NCI-H2171 treated with DMSO at 0.1 percent for 48 hours (cell line): Measurements from ENCODE around the gene MAGEA12.
"Not testable (repeated sequence)": the region's sequence is repeated elsewhere in the genome, so short reads cannot be mapped to it uniquely, and the experiment has no call there.

ENCODE experiments used
- DNase-seq: peaks from one replicate; lab custom pipeline; 2025; lab: John Stamatoyannopoulos, UW

Gene MAGEA12

GRCh38 chrX:152733261-152733975 lies at the start of gene MAGEA12, which contains the start of gene CSAG1:
Gene MAGEA12, plus strand, starts transcription at chrX:152733757. Its CDS starts 2,405 bp downstream, at chrX:152736162.
Gene CSAG1, minus strand, starts transcription at chrX:152733721. Its CDS starts 1,261 bp downstream, at chrX:152732460.
- DNase-seq, result no peak

- not testable (repeated sequence) for DNase-seq
Measured at GRCh38 chrX:152697952-152698931, 35.3 kb upstream of the MAGEA12 start, which contains the start of gene MAGEA3. Gene MAGEA3, plus strand, starts transcription at chrX:152698794. Its CDS starts 2,039 bp downstream, at chrX:152700833.

DNA sequence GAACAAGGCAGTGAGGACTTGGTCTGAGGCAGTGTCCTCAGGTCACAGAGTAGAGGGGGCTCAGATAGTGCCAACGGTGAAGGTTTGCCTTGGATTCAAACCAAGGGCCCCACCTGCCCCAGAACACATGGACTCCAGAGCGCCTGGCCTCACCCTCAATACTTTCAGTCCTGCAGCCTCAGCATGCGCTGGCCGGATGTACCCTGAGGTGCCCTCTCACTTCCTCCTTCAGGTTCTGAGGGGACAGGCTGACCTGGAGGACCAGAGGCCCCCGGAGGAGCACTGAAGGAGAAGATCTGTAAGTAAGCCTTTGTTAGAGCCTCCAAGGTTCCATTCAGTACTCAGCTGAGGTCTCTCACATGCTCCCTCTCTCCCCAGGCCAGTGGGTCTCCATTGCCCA lies 33.2 kb upstream of the MAGEA12 start:
- not testable (repeated sequence) for DNase-seq

- DNase-seq, result not testable (repeated sequence)
Measured at GRCh38 chrX:152706500-152706899, 27.1 kb upstream of the MAGEA12 start.

DNA sequence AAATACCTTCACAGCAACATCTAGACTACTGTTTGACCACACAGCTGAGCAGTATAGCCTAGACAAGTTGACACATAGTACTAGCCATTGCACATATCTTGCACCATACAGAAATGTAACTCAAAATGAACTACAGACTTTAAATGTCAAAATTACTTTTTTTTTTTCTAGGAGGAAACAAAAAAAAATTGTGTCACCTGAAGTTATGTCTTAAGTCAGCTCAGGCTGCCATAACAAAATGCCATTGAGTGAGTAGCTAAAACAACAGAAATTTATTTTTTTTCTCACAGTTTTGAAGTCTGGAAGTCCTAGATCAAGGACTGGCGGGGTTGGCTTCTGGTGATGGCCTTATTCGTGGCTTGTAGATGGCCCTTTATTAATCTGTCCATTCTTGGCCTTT lies 24.4 kb upstream of the MAGEA12 start, which contains the start of gene CSAG2:
Gene CSAG2, minus strand, starts transcription at position 101 of the 400 bp plus-strand sequence. CDS start 161 bp downstream, outside the sequence.
- DNase-seq, result not testable (repeated sequence)

DNA sequence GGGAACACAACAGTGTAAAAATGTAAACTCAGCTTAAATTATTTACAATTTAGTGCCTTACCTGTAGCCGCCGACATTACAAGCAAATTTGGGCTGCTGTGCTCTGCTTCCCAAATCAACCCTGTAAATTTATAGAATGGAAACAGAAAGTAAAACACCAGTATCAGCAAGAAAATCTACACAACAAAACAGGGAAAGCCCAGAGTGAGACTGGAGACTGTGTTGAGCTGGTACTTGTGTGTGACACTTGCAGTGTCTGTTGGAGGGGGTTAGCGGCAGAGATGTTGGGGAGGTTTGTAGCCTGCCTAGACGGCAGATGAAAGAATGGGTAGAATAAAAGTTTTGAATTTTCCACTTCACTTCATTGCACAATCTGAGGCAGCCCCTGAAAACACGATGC lies 20.4 kb upstream of the MAGEA12 start:
- DNase-seq, result not testable (repeated sequence)

DNA sequence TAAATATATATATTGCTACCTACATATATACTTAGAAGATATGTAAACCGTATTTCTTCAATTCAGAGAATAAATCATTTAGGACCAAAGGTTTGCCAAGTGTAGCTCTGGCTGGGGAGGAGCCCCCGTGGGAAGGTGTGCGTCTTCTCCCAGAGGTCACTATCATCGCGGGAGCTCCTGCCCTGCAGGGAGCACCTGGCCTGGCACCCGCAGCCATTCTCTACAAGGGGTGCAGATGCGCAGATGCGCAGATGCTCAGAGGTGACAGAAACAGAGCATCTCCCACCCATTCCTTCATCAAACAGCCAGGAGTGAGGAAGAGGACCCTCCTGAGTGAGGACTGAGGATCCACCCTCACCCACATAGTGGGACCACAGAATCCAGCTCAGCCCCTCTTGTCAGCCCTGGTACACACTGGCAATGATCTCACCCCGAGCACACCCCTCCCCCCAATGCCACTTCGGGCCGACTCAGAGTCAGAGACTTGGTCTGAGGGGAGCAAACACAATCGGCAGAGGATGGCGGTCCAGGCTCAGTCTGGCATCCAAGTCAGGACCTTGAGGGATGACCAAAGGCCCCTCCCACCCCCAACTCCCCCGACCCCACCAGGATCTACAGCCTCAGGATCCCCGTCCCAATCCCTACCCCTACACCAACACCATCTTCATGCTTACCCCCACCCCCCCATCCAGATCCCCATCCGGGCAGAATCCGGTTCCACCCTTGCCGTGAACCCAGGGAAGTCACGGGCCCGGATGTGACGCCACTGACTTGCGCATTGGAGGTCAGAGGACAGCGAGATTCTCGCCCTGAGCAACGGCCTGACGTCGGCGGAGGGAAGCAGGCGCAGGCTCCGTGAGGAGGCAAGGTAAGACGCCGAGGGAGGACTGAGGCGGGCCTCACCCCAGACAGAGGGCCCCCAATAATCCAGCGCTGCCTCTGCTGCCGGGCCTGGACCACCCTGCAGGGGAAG lies 19.5 kb upstream of the MAGEA12 start, which contains the start of gene MAGEA2B:
Gene MAGEA2B, plus strand, starts transcription at position 814 of the 973 bp plus-strand sequence. CDS start 2,479 bp downstream, outside the sequence.
- not testable (repeated sequence) for DNase-seq

DNA sequence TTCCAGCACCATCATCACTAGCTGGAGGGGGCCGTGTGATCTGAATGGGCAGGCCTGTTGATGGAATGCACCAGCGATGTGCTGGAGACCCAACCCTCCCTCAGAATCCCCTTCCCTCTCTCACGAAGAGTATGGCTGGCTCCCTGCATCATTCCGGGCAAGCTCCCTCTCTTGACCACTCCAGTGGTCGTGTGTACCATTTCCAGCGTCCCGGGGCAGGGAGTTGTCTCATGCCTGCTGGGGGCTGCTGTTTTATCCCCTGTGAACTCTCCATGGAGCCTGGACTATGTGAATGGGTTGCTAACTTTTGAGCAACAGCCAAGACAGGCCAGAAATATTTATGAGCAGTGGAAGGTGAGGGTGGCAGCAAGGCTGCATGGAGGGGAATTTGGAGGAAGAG lies 8.1 kb upstream of the MAGEA12 start:
- DNase-seq, result no peak

- not testable (repeated sequence) for DNase-seq
Measured at GRCh38 chrX:152734143-152734858, 744 bp downstream of the MAGEA12 start.

DNA sequence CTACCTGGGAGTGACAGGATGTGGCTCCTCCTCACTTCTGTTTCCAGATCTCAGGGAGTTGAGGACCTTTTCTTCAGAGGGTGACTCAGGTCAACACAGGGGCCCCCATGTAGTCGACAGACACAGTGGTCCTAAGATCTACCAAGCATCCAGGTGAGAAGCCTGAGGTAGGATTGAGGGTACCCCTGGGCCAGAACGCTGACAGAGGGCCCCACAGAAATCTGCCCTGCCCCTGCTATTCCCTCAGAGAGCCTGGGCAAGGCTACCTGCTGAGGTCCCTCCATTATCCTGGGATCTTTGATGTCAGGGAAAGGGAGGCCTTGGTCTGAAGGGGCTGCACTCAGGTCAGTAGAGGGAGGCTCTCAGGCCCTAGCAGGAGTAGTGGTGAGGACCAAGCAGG lies 1.5 kb downstream of the MAGEA12 start:
- DNase-seq, result no peak

GRCh38 chrX:152735860-152736511 lies 2.4 kb downstream of the MAGEA12 start:
- no peak for DNase-seq

GRCh38 chrX:152736528-152736927 lies 3.0 kb downstream of the MAGEA12 start:
- DNase-seq, result not testable (repeated sequence)

DNA sequence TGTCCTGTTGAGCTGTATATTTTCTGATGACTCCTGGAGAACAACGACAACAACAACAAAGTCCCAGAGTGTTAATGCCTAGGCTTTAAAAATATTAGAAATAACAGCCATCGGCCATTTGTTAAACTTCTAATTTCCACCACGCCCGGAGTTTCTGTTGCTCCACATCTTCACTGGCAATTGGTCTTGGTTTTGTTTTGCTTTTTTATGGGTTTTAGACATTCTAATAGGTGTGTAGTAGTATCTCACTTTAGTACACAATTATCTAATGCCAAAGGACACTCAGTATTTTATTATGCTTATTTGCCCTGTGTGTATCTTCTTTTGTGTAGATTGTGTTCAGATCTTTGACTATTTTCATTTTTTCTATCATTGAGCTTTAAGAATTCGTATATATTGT lies 5.0 kb downstream of the MAGEA12 start:
- no peak for DNase-seq

DNA sequence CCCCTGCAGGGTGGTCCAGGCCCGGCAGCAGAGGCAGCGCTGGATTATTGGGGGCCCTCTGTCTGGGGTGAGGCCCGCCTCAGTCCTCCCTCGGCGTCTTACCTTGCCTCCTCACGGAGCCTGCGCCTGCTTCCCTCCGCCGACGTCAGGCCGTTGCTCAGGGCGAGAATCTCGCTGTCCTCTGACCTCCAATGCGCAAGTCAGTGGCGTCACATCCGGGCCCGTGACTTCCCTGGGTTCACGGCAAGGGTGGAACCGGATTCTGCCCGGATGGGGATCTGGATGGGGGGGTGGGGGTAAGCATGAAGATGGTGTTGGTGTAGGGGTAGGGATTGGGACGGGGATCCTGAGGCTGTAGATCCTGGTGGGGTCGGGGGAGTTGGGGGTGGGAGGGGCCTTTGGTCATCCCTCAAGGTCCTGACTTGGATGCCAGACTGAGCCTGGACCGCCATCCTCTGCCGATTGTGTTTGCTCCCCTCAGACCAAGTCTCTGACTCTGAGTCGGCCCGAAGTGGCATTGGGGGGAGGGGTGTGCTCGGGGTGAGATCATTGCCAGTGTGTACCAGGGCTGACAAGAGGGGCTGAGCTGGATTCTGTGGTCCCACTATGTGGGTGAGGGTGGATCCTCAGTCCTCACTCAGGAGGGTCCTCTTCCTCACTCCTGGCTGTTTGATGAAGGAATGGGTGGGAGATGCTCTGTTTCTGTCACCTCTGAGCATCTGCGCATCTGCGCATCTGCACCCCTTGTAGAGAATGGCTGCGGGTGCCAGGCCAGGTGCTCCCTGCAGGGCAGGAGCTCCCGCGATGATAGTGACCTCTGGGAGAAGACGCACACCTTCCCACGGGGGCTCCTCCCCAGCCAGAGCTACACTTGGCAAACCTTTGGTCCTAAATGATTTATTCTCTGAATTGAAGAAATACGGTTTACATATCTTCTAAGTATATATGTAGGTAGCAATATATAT lies 20.4 kb downstream of the MAGEA12 start, which contains the start of gene MAGEA2:
Gene MAGEA2, minus strand, starts transcription at position 157 of the 965 bp plus-strand sequence. CDS start 2,479 bp downstream, outside the sequence.
- DNase-seq, result not testable (repeated sequence)

DNA sequence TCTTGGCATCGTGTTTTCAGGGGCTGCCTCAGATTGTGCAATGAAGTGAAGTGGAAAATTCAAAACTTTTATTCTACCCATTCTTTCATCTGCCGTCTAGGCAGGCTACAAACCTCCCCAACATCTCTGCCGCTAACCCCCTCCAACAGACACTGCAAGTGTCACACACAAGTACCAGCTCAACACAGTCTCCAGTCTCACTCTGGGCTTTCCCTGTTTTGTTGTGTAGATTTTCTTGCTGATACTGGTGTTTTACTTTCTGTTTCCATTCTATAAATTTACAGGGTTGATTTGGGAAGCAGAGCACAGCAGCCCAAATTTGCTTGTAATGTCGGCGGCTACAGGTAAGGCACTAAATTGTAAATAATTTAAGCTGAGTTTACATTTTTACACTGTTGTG lies 21.3 kb downstream of the MAGEA12 start:
- DNase-seq, result not testable (repeated sequence)

GRCh38 chrX:152758918-152759317 lies 25.4 kb downstream of the MAGEA12 start, which contains the start of gene CSAG3:
Gene CSAG3, plus strand, starts transcription at chrX:152759218.
- DNase-seq, result not testable (repeated sequence)

DNA sequence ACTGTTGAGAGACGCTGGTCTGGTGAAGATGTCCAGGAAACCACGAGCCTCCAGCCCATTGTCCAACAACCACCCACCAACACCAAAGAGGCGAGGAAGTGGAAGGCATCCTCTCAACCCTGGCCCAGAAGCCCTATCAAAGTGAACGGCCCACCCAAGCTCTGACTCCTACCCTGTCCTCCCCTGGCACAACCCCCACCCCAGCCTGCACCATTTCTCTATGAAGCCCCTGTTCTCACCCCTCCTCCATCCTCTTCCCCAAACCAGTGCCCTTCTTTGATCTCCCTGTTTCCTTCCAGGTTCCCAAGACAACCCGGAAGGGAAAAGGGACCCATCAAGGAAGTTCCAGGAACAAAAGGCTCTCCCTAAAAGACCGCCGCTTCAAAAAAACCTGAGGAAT lies 26.0 kb downstream of the MAGEA12 start:
- DNase-seq, result not testable (repeated sequence)

GRCh38 chrX:152761582-152761981 lies 28.0 kb downstream of the MAGEA12 start:
- DNase-seq, result not testable (repeated sequence)
